ENCODE data around the gene BCL2L11. TPM values are rescaled to one million over a fixed set of nuclear protein-coding genes. Genes with fewer than 3 reads are reported as not detected.
A peak's percentile ranks its signal among the peaks of the same experiment; 100 is the strongest.

BCL2L11 gene
- total and polyA plus RNA-seq, 2 experiments from 2014 or later = 10.6 to 22.5 TPM

DNA sequence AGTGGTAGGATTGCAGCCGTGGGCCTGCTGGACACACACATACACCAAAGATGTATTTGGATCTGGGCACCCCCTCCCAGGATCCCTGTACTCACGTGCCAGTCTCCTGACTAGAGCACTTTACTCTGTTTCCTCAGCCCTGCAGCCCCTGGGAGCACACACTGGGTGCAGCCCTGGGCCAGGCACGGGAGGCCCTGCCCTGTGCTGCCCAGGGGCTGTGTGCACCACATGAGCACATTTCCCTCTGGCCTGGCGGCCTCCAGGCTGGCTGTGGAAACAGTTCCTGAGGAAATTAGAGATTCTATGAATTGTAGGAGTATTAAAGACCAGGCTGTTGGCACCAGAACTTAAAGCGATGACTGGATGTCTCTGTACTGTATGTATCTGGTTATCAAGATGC is 45.4 kb downstream of the BCL2L11 start (continued):
- TF ChIP-seq, protein P1, sequence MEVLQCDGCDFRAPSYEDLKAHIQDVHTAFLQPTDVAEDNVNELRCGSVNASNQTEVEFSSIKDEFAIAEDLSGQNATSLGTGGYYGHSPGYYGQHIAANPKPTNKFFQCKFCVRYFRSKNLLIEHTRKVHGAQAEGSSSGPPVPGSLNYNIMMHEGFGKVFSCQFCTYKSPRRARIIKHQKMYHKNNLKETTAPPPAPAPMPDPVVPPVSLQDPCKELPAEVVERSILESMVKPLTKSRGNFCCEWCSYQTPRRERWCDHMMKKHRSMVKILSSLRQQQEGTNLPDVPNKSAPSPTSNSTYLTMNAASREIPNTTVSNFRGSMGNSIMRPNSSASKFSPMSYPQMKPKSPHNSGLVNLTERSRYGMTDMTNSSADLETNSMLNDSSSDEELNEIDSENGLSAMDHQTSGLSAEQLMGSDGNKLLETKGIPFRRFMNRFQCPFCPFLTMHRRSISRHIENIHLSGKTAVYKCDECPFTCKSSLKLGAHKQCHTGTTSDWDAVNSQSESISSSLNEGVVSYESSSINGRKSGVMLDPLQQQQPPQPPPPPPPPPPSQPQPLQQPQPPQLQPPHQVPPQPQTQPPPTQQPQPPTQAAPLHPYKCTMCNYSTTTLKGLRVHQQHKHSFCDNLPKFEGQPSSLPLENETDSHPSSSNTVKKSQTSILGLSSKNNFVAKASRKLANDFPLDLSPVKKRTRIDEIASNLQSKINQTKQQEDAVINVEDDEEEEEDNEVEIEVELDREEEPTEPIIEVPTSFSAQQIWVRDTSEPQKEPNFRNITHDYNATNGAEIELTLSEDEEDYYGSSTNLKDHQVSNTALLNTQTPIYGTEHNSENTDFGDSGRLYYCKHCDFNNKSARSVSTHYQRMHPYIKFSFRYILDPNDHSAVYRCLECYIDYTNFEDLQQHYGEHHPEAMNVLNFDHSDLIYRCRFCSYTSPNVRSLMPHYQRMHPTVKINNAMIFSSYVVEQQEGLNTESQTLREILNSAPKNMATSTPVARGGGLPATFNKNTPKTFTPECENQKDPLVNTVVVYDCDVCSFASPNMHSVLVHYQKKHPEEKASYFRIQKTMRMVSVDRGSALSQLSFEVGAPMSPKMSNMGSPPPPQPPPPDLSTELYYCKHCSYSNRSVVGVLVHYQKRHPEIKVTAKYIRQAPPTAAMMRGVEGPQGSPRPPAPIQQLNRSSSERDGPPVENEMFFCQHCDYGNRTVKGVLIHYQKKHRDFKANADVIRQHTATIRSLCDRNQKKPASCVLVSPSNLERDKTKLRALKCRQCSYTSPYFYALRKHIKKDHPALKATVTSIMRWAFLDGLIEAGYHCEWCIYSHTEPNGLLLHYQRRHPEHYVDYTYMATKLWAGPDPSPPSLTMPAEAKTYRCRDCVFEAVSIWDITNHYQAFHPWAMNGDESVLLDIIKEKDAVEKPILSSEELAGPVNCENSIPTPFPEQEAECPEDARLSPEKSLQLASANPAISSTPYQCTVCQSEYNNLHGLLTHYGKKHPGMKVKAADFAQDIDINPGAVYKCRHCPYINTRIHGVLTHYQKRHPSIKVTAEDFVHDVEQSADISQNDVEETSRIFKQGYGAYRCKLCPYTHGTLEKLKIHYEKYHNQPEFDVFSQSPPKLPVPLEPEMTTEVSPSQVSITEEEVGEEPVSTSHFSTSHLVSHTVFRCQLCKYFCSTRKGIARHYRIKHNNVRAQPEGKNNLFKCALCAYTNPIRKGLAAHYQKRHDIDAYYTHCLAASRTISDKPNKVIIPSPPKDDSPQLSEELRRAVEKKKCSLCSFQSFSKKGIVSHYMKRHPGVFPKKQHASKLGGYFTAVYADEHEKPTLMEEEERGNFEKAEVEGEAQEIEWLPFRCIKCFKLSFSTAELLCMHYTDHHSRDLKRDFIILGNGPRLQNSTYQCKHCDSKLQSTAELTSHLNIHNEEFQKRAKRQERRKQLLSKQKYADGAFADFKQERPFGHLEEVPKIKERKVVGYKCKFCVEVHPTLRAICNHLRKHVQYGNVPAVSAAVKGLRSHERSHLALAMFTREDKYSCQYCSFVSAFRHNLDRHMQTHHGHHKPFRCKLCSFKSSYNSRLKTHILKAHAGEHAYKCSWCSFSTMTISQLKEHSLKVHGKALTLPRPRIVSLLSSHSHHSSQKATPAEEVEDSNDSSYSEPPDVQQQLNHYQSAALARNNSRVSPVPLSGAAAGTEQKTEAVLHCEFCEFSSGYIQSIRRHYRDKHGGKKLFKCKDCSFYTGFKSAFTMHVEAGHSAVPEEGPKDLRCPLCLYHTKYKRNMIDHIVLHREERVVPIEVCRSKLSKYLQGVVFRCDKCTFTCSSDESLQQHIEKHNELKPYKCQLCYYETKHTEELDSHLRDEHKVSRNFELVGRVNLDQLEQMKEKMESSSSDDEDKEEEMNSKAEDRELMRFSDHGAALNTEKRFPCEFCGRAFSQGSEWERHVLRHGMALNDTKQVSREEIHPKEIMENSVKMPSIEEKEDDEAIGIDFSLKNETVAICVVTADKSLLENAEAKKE (CRISPR knock-in tag; IDR thresholded peaks at IDR 0.05) = no peak
- TF ChIP-seq POLR2AphosphoS5 (IDR thresholded peaks at IDR 0.05; ENCODE audit: low read depth) = no peak

DNA sequence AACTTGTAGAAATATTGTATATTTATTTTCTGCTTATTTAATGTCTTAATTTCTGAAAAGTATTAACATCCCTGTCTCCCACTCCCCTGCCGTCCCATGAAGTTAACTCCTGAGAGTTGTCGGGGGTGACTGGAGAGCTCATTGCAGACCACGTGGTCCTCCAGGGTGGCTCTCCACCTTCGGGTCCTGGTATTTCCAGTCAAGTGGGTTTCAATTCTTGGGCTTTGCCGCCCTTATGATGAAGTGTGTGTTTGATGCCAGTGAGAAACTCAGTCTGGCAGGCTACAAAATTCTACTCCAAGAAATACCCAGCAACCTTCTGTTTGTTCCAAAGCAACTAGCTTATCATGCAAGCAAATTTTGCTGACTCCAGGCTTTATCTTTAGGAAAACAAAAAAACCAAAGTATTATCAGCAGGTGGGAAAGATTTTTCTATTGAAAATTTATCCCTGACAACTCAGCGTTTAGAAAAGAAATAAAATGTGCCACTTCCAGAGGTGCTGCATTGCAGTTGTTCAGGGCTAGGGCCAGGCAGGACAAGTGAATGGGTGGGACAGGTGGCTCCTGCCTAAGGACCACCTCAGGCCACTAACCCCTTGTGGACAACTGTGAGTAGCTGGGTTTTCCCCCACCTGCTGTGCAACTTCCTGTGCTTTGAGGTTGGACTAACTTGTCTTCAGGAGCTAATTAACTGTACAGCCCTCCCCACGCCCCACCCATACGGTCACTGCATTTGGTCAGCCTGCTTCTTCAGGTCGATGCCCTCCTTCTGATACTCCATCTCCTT is 46.6 kb downstream of the BCL2L11 start:
- Mint-ChIP-seq H3K36me3 (ENCODE audit: low read depth) (peaks cover 19% of the 10 kb centered on the region; the same call in 2 of the 3 replicates), H3K27me3 (ENCODE audit: insufficient read depth, low read depth, poor library complexity) (peaks cover 10% of the 10 kb centered on the region), H3K27ac (no peak overlapping the region; the same call in 1 of the 2 replicates), H3K4me1 (peaks cover 49% of the 10 kb centered on the region), H3K9me3 (no peaks in the 10 kb centered on the region), H3K4me3 (no peak overlapping the region)
- no peaks in the 10 kb centered on the region; the same call in 1 of the 2 replicates for H4K20me1 ChIP-seq (replicated peaks; ENCODE audit: insufficient read depth)
- H3K4me1 ChIP-seq (ENCODE audit: insufficient read depth) = peaks cover 27% of the 10 kb centered on the region
- no peak for DNase-seq (ENCODE audit: low spot score)
- H3K36me3 ChIP-seq (ENCODE audit: insufficient read depth) = 0 out of 2 replicates have a peak, but pooled peaks cover 6% of the 10 kb centered on the region
- H3K4me2 ChIP-seq = no peak overlapping the region
- H3K9me2 ChIP-seq (ENCODE audit: insufficient read depth) = no peaks in the 10 kb centered on the region
- H3K27ac ChIP-seq (ENCODE audit: low read depth) = peak overlapping the region; percentile 26; the same call in 1 of the 2 replicates
- no peaks in the 10 kb centered on the region for H3F3A ChIP-seq (replicated peaks; ENCODE audit: low read depth)
- 0 out of 2 replicates have a peak, but pooled peaks cover 2% of the 10 kb centered on the region for H3K79me2 ChIP-seq (replicated peaks; ENCODE audit: insufficient read depth)
- no peak overlapping the region for H3K4me3 ChIP-seq
- ATAC-seq = no peak
- H3K27me3 ChIP-seq (ENCODE audit: insufficient read depth) = no peaks in the 10 kb centered on the region
- H2AFZ ChIP-seq = no peak overlapping the region
- TF ChIP-seq JUNB (IDR thresholded peaks at IDR 0.05; ENCODE audit: unreplicated experiment) (no peak), NANOG (IDR thresholded peaks at IDR 0.05; ENCODE audit: borderline replicate concordance) (no peak), STAT1 (IDR thresholded peaks at IDR 0.05; ENCODE audit: unreplicated experiment) (no peak), POLR2AphosphoS5 (IDR thresholded peaks at IDR 0.05; ENCODE audit: low read depth) (no peak), ZNF331 (CRISPR knock-in tag; IDR thresholded peaks at IDR 0.05; ENCODE audit: low read depth) (no peak), EZH2 (IDR thresholded peaks at IDR 0.05; ENCODE audit: low read depth, unreplicated experiment) (no peak), ZNF114 (CRISPR knock-in tag; IDR thresholded peaks at IDR 0.05) (no peak), CREB1 (CRISPR knock-in tag; IDR thresholded peaks at IDR 0.05; ENCODE audit: low read depth) (no peak)
- TF ChIP-seq, protein P2, sequence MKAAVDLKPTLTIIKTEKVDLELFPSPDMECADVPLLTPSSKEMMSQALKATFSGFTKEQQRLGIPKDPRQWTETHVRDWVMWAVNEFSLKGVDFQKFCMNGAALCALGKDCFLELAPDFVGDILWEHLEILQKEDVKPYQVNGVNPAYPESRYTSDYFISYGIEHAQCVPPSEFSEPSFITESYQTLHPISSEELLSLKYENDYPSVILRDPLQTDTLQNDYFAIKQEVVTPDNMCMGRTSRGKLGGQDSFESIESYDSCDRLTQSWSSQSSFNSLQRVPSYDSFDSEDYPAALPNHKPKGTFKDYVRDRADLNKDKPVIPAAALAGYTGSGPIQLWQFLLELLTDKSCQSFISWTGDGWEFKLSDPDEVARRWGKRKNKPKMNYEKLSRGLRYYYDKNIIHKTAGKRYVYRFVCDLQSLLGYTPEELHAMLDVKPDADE (IDR thresholded peaks at IDR 0.05) = no peak
- TF ChIP-seq, protein P3, sequence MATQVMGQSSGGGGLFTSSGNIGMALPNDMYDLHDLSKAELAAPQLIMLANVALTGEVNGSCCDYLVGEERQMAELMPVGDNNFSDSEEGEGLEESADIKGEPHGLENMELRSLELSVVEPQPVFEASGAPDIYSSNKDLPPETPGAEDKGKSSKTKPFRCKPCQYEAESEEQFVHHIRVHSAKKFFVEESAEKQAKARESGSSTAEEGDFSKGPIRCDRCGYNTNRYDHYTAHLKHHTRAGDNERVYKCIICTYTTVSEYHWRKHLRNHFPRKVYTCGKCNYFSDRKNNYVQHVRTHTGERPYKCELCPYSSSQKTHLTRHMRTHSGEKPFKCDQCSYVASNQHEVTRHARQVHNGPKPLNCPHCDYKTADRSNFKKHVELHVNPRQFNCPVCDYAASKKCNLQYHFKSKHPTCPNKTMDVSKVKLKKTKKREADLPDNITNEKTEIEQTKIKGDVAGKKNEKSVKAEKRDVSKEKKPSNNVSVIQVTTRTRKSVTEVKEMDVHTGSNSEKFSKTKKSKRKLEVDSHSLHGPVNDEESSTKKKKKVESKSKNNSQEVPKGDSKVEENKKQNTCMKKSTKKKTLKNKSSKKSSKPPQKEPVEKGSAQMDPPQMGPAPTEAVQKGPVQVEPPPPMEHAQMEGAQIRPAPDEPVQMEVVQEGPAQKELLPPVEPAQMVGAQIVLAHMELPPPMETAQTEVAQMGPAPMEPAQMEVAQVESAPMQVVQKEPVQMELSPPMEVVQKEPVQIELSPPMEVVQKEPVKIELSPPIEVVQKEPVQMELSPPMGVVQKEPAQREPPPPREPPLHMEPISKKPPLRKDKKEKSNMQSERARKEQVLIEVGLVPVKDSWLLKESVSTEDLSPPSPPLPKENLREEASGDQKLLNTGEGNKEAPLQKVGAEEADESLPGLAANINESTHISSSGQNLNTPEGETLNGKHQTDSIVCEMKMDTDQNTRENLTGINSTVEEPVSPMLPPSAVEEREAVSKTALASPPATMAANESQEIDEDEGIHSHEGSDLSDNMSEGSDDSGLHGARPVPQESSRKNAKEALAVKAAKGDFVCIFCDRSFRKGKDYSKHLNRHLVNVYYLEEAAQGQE (IDR thresholded peaks at IDR 0.05; ENCODE audit: unreplicated experiment) = no peak
- TF ChIP-seq, protein P4, sequence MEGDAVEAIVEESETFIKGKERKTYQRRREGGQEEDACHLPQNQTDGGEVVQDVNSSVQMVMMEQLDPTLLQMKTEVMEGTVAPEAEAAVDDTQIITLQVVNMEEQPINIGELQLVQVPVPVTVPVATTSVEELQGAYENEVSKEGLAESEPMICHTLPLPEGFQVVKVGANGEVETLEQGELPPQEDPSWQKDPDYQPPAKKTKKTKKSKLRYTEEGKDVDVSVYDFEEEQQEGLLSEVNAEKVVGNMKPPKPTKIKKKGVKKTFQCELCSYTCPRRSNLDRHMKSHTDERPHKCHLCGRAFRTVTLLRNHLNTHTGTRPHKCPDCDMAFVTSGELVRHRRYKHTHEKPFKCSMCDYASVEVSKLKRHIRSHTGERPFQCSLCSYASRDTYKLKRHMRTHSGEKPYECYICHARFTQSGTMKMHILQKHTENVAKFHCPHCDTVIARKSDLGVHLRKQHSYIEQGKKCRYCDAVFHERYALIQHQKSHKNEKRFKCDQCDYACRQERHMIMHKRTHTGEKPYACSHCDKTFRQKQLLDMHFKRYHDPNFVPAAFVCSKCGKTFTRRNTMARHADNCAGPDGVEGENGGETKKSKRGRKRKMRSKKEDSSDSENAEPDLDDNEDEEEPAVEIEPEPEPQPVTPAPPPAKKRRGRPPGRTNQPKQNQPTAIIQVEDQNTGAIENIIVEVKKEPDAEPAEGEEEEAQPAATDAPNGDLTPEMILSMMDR (conservative IDR thresholded peaks at IDR 0.05; ENCODE audit: low read depth in 2 of 2) = no peak
